B cell (primary cell): ENCODE results near the gene F2R. TPM values are rescaled to one million over a fixed set of nuclear protein-coding genes. Genes with fewer than 3 reads are reported as not detected.

Experiments used
- ATAC-seq: fragments of 200-7000 bp; cut with Tn5 transposase; one replicate; pipeline ENCODE4 v1.10.0; 2021; ENCODE audit warnings: low read depth, mild to moderate bottlenecking, moderate number of reproducible peaks, moderate library complexity
- CTCF ChIA-PET: fragments of 350-600 bp; sonication (Branson Sonifier 250); formaldehyde crosslinking; loops from one replicate; lab custom pipeline; 2021; ENCODE audit warnings: antibody characterized with exemption, inconsistent platforms; lab: Charles Lee
- POLR2A ChIA-PET: fragments of 350-600 bp; sonication (Branson Sonifier 250); formaldehyde crosslinking; loops from one replicate; lab custom pipeline; 2021; ENCODE audit warnings: antibody characterized with exemption; lab: Charles Lee
- DNase-seq: peaks from one replicate; pipeline ENCODE4 v3.0.0; 2013
- H2AFZ ChIP-seq: 2 replicates; pipeline ENCODE4 v1.6.1; 2012; ENCODE audit warnings: mild to moderate bottlenecking, low read depth, low read length; ENCODE audit not compliant: insufficient read depth, poor library complexity, severe bottlenecking
- H3K27ac ChIP-seq, 2 donors: 1 replicate in 1 of 2; 2 replicates in 1 of 2; pipeline ENCODE4 v1.5.1; 2012 to 2013; ENCODE audit warnings: low read length in 2 of 2, mild to moderate bottlenecking in 2 of 2, moderate library complexity in 1 of 2
- H3K27me3 ChIP-seq, 4 experiments: fragments of 200-600 bp in 1 of 4; sonication (generic) in 1 of 4; replicated peaks in 1 of 4; 1 replicate in 2 of 4; 2 replicates in 2 of 4; pipeline versions ENCODE4 v1.6.1 to v1.7.0; 2013 to 2016; ENCODE audit warnings: low read length in 3 of 4, mild to moderate bottlenecking in 2 of 4, mixed read lengths in 1 of 4, moderate library complexity in 1 of 4; ENCODE audit not compliant: insufficient read depth in 4 of 4, control insufficient read depth in 3 of 4; ENCODE audit errors: control extremely low read depth in 1 of 4
- H3K36me3 ChIP-seq, 2 experiments: replicated peaks in 1 of 2; 1 replicate in 1 of 2; 2 replicates in 1 of 2; pipeline versions ENCODE4 v1.6.1 to v1.7.1; 2013; ENCODE audit warnings: low read length in 1 of 2; ENCODE audit not compliant: insufficient read depth in 2 of 2, control insufficient read depth in 1 of 2; ENCODE audit errors: control extremely low read depth in 1 of 2, extremely low read depth in 1 of 2
- H3K4me1 ChIP-seq, 2 donors: fragments of 200-600 bp in 1 of 2; sonication (generic) in 1 of 2; 1 replicate in 1 of 2; 2 replicates in 1 of 2; pipeline versions ENCODE4 v1.5.1 to v1.6.1; 2013 to 2017; ENCODE audit warnings: low read length in 2 of 2; ENCODE audit not compliant: control insufficient read depth in 2 of 2, insufficient read depth in 2 of 2
- H3K4me2 ChIP-seq: replicated peaks from 2 replicates; pipeline ENCODE3; 2012; ENCODE audit warnings: mild to moderate bottlenecking, low read depth, low read length; ENCODE audit not compliant: poor library complexity, severe bottlenecking
- H3K4me3 ChIP-seq, 5 experiments: fragments of 200-600 bp in 1 of 5; sonication (generic) in 1 of 5; 1 replicate in 3 of 5; 2 replicates in 2 of 5; pipeline versions ENCODE4 v1.5.1 to v1.7.0; 2011 to 2016; ENCODE audit warnings: low read length in 4 of 5, mild to moderate bottlenecking in 4 of 5, low read depth in 2 of 5, control low read depth in 1 of 5, moderate library complexity in 1 of 5; ENCODE audit not compliant: insufficient read depth in 1 of 5; ENCODE audit errors: control extremely low read depth in 1 of 5, extremely low read depth in 1 of 5
- H3K79me2 ChIP-seq: fragments of 200-600 bp; sonication (generic); one replicate; pipeline ENCODE4 v1.6.0; 2016; ENCODE audit warnings: low read length; ENCODE audit not compliant: control insufficient read depth, insufficient read depth
- H3K9ac ChIP-seq: fragments of 200-600 bp; sonication (generic); 2 replicates; pipeline ENCODE4 v1.6.1; 2017; ENCODE audit warnings: mild to moderate bottlenecking, low read length, moderate library complexity
- H3K9me3 ChIP-seq, 3 donors: one replicate each; pipeline versions ENCODE4 v1.6.1 to v1.7.1; 2013; ENCODE audit warnings: low read length in 2 of 3; ENCODE audit not compliant: control insufficient read depth in 2 of 3, insufficient read depth in 1 of 3; ENCODE audit errors: control extremely low read depth in 1 of 3
- H4K20me1 ChIP-seq: 2 replicates; pipeline ENCODE4 v1.6.0; 2012; ENCODE audit warnings: mild to moderate bottlenecking, low read length; ENCODE audit not compliant: insufficient read depth, control insufficient read depth, poor library complexity, severe bottlenecking
- H3K27ac Mint-ChIP-seq: one replicate; pipeline ENCODE4 v1.8.0; 2021; ENCODE audit warnings: mixed read lengths
- H3K27me3 Mint-ChIP-seq: one replicate; pipeline ENCODE4 v1.8.0; 2021; ENCODE audit warnings: mixed read lengths
- H3K4me1 Mint-ChIP-seq: one replicate; pipeline ENCODE4 v1.8.0; 2021; ENCODE audit warnings: mixed read lengths
- H3K4me3 Mint-ChIP-seq: one replicate; pipeline ENCODE4 v1.8.0; 2021; ENCODE audit warnings: mixed read lengths
- H3K9me3 Mint-ChIP-seq: one replicate; pipeline ENCODE4 v1.8.0; 2022; ENCODE audit warnings: mixed read lengths; ENCODE audit not compliant: insufficient read depth
- CTCF ChIP-seq: fragments of 200-600 bp; IDR thresholded peaks from one replicate; pipeline ENCODE4 v1.8.0; 2022; ENCODE audit warnings: antibody characterized with exemption, mild to moderate bottlenecking
- EZH2 ChIP-seq: IDR thresholded peaks from 2 replicates; pipeline ENCODE4 v1.6.1; 2012; ENCODE audit warnings: borderline replicate concordance, low read depth, mild to moderate bottlenecking, moderate library complexity, low read length; ENCODE audit not compliant: insufficient read depth, poor library complexity, severe bottlenecking
- WGBS: methylation state at CpG from one replicate; pipeline ENCODE4 v1.1.5; 2013; ENCODE audit warnings: missing lambda C conversion rate; ENCODE audit not compliant: insufficient coverage; 5-methylcytosine and 5-hydroxymethylcytosine counted together
- intact Hi-C: fragments of 100-400 bp; cut with micrococcal nuclease; formaldehyde crosslinking; loops from one replicate; pipeline ENCODE4 v1.10.0; 2022
- polyA plus RNA-seq: library from polyadenylated mRNA; depleted of rRNA; stranded (reverse); fragments of >200 nt; gene quantifications from 2 replicates; pipeline ENCODE4 v1.2.3, GENCODE V29; 2012
- total RNA-seq, 2 donors: library from RNA; stranded (reverse); fragments of 120-200 nt in 1 of 2; gene quantifications; 1 replicate in 1 of 2; 2 replicates in 1 of 2; pipeline versions ENCODE4 v1.2.3 to v1.2.4, GENCODE V29; 2013 to 2022

F2R gene
- total and polyA plus RNA-seq, 2 donors (not counting 1 experiment from before 2014, with no cell fraction given): 0.25 to 1.4 TPM

GRCh38 chr5:76674330-76675066 lies 41.4 kb upstream of the F2R start:
- Mint-ChIP-seq H3K4me3 (no peak overlapping the region), H3K4me1 (no peaks in the 10 kb centered on the region), H3K27ac (no peak overlapping the region), H3K9me3 (no peaks in the 10 kb centered on the region), H3K27me3 (no peaks in the 10 kb centered on the region)
- Histone ChIP-seq H3K4me2 (no peak overlapping the region), H4K20me1 (no peaks in the 10 kb centered on the region), H3K9ac (no peak overlapping the region), H3K27ac (no peak overlapping the region), H3K79me2 (no peaks in the 10 kb centered on the region), H3K4me1 (no peaks in the 10 kb centered on the region), H3K27me3 (no peaks in the 10 kb centered on the region), H3K4me3 (no peak overlapping the region), H2AFZ (no peak overlapping the region), H3K9me3 (no peaks in the 10 kb centered on the region), H3K36me3 (peaks cover 4 to 5% of the 10 kb centered on the region in 2 experiments)
- WGBS: 98% methylated on average over 4 of the region's 8 CpGs
- intact Hi-C loops: no loop called here
- DNase-seq (no peak), ATAC-seq (no peak)
- ChIA-PET CTCF (interaction anchor here (1.1 kb wide), 1 partner anchor 14 kb away, joined by 4 read pairs; no protein-coding TSS in a partner anchor), POLR2A (no interaction called here)
- no peak for TF ChIP-seq CTCF
- TF ChIP-seq EZH2: no peak

GRCh38 chr5:76675364-76675763 lies 40.6 kb upstream of the F2R start:
- H3K4me1 Mint-ChIP-seq: no peaks in the 10 kb centered on the region
- Histone ChIP-seq H3K9me3 (no peaks in the 10 kb centered on the region), H3K79me2 (no peaks in the 10 kb centered on the region), H4K20me1 (no peaks in the 10 kb centered on the region), H3K27ac (no peak overlapping the region), H3K4me1 (no peaks in the 10 kb centered on the region), H3K4me2 (no peak overlapping the region), H3K9ac (no peak overlapping the region), H3K36me3 (peaks cover 4 to 5% of the 10 kb centered on the region in 2 experiments), H2AFZ (no peak overlapping the region), H3K4me3 (no peak overlapping the region), H3K27me3 (no peaks in the 10 kb centered on the region)
- intact Hi-C loops: no loop called here
- no peak overlapping the region for H3K4me3 Mint-ChIP-seq
- TF ChIP-seq CTCF: no peak
- no peak for TF ChIP-seq EZH2
- H3K9me3 Mint-ChIP-seq: no peaks in the 10 kb centered on the region
- ATAC-seq: no peak
- no CpG with 5 or more reads among the region's 1 CpG for WGBS
- POLR2A ChIA-PET: no interaction called here
- H3K27ac Mint-ChIP-seq: no peak overlapping the region
- CTCF ChIA-PET: no interaction called here
- no peak for DNase-seq
- peaks cover 2% of the 10 kb centered on the region for H3K27me3 Mint-ChIP-seq
